ENCODE measurements around the gene ZNF668.

DNA sequence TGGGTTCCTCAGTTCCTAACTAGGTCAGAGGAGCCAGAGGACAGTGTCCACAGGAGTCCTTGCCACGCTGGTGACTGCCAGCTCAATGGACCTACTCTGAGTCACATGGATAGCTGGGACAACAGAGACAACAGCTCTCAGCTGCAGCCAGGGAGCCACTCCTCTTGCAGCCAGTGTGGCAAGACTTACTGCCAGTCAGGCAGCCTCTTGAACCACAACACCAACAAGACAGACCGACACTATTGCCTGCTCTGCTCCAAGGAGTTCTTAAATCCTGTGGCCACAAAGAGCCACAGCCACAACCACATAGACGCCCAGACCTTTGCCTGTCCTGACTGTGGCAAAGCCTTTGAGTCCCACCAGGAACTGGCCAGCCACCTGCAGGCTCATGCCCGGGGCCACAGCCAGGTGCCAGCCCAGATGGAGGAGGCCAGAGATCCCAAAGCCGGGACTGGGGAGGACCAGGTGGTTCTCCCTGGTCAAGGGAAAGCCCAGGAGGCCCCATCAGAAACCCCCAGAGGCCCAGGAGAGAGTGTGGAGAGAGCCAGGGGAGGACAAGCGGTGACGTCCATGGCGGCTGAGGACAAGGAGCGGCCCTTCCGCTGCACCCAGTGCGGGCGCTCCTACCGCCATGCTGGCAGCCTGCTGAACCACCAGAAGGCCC is 6.8 kb upstream of the ZNF668 start:
- TF ChIP-seq POLR2AphosphoS5 (IDR thresholded peaks at IDR 0.05) (peak in 1 of 3 donors; percentile 3), POLR2A (IDR thresholded peaks at IDR 0.05) (no peak)
- TF ChIP-seq, protein P1, sequence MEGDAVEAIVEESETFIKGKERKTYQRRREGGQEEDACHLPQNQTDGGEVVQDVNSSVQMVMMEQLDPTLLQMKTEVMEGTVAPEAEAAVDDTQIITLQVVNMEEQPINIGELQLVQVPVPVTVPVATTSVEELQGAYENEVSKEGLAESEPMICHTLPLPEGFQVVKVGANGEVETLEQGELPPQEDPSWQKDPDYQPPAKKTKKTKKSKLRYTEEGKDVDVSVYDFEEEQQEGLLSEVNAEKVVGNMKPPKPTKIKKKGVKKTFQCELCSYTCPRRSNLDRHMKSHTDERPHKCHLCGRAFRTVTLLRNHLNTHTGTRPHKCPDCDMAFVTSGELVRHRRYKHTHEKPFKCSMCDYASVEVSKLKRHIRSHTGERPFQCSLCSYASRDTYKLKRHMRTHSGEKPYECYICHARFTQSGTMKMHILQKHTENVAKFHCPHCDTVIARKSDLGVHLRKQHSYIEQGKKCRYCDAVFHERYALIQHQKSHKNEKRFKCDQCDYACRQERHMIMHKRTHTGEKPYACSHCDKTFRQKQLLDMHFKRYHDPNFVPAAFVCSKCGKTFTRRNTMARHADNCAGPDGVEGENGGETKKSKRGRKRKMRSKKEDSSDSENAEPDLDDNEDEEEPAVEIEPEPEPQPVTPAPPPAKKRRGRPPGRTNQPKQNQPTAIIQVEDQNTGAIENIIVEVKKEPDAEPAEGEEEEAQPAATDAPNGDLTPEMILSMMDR (IDR thresholded peaks at IDR 0.05 in 8 of 11, conservative IDR thresholded peaks at IDR 0.05 in 3 of 11), result no peak

All from spleen (tissue), 7 donors.